A549 (cell line): ENCODE measurements around the gene RAP1GAP2. TPM values are rescaled to one million over a fixed set of nuclear protein-coding genes. Genes with fewer than 3 reads are reported as not detected.

Source experiments
- ATAC-seq, 2 experiments: fragments of 200-7000 bp in 1 of 2; fragments of >200 bp in 1 of 2; cut with Nextera tagmentation in 1 of 2; cut with Tn5 transposase in 1 of 2; 3 replicates each; pipeline versions ENCODE4 v1.8.0 to v1.9.1; 2018 to 2020; ENCODE audit warnings: mild to moderate bottlenecking in 1 of 2, moderate library complexity in 1 of 2
- CTCF ChIA-PET: fragments of 300-600 bp; sonication (Branson Sonifier 250); formaldehyde crosslinking; extraction: SDS; loops from one replicate; lab custom pipeline; 2021; ENCODE audit warnings: antibody characterized with exemption, inconsistent platforms; lab: Yijun Ruan, JAX
- POLR2A ChIA-PET: fragments of 350-600 bp; formaldehyde crosslinking; extraction: SDS; loops from one replicate; lab custom pipeline; 2021; ENCODE audit warnings: antibody characterized with exemption, inconsistent platforms; lab: Yijun Ruan, JAX
- DNase-seq, 2 experiments: peaks; one replicate each; pipeline versions ENCODE4 v3.0.0 to v3.0.0-alpha.2; 2011 to 2016; ENCODE audit warnings: low read depth in 1 of 2, low spot score in 1 of 2
- FAIRE-seq: peaks from 2 replicates; lab custom pipeline; 2011; peaks lifted over from hg19 to GRCh38; lab: Jason Lieb, UNC
- H3K27ac ChIP-seq, 2 experiments: fragments of >200 bp; sonication (Bioruptor Twin); formaldehyde crosslinking; 3 replicates each; pipeline ENCODE4 v1.5.1; 2016 to 2017
- H3K4me1 ChIP-seq: fragments of >200 bp; sonication (Bioruptor Twin); formaldehyde crosslinking; 3 replicates; pipeline ENCODE4 v1.6.1; 2016
- H3K4me2 ChIP-seq: fragments of >200 bp; sonication (Bioruptor Twin); formaldehyde crosslinking; 3 replicates; pipeline ENCODE4 v1.6.1; 2016
- H3K4me3 ChIP-seq: fragments of >200 bp; sonication (Bioruptor Twin); formaldehyde crosslinking; 3 replicates; pipeline ENCODE4 v1.5.1; 2016
- H3K9me3 ChIP-seq: fragments of >200 bp; sonication (Bioruptor Twin); formaldehyde crosslinking; 3 replicates; pipeline ENCODE4 v1.6.1; 2016
- BHLHE40 ChIP-seq: IDR thresholded peaks from 2 replicates; pipeline ENCODE4 v1.6.1; 2012; ENCODE audit warnings: low read depth, low read length, inconsistent platforms
- CBX2 ChIP-seq: fragments of 200-600 bp; sonication (generic); IDR thresholded peaks from 2 replicates; pipeline ENCODE4 v1.6.1; 2016; ENCODE audit warnings: low read depth, mild to moderate bottlenecking, borderline replicate concordance
- CHD2 ChIP-seq: fragments of 150-350 bp; IDR thresholded peaks from 2 replicates; pipeline ENCODE4 v1.6.1; 2014; ENCODE audit warnings: low read length; ENCODE audit not compliant: partially characterized antibody
- EHF ChIP-seq: fragments of 250-450 bp; sonication (Bioruptor Pico); IDR thresholded peaks from 2 replicates; pipeline ENCODE4 v1.5.0; 2020; ENCODE audit warnings: mild to moderate bottlenecking
- FOSB ChIP-seq: fragments of 250-450 bp; sonication (Bioruptor Pico); IDR thresholded peaks from 2 replicates; pipeline ENCODE4 v1.5.0; 2020; ENCODE audit warnings: mild to moderate bottlenecking, moderate library complexity
- FOXS1 ChIP-seq: fragments of 250-450 bp; sonication (Bioruptor Pico); IDR thresholded peaks from 2 replicates; pipeline ENCODE4 v1.5.0; 2020; ENCODE audit warnings: mild to moderate bottlenecking, moderate library complexity
- HOXB13 ChIP-seq: fragments of 250-450 bp; sonication (Bioruptor Pico); IDR thresholded peaks from 2 replicates; pipeline ENCODE4 v1.5.0; 2020; ENCODE audit warnings: low read depth, mild to moderate bottlenecking, moderate library complexity
- JUN ChIP-seq, 2 experiments: fragments of >200 bp; sonication (Bioruptor Twin); formaldehyde crosslinking; IDR thresholded peaks; 2 replicates in 1 of 2; 3 replicates in 1 of 2; pipeline ENCODE4 v1.6.1; 2016 to 2017
- MAFK ChIP-seq: fragments of 450-650 bp; IDR thresholded peaks from 2 replicates; pipeline ENCODE4 v1.6.1; 2014; ENCODE audit not compliant: partially characterized antibody
- MAZ ChIP-seq: fragments of 150-350 bp; IDR thresholded peaks from 2 replicates; pipeline ENCODE4 v1.6.1; 2014; ENCODE audit warnings: antibody characterized with exemption, low read depth, low read length, borderline replicate concordance
- NPAS2 ChIP-seq: fragments of 250-450 bp; sonication (Bioruptor Pico); IDR thresholded peaks from 2 replicates; pipeline ENCODE4 v1.8.0; 2022; ENCODE audit warnings: mild to moderate bottlenecking, moderate library complexity, borderline replicate concordance
- PHF8 ChIP-seq: fragments of 200-600 bp; sonication (generic); IDR thresholded peaks from 2 replicates; pipeline ENCODE4 v1.6.1; 2016; ENCODE audit warnings: low read depth, mild to moderate bottlenecking, antibody characterized with exemption, moderate library complexity, borderline replicate concordance
- POLR2A ChIP-seq: IDR thresholded peaks from 2 replicates; pipeline ENCODE4 v1.6.1; 2012; ENCODE audit warnings: mild to moderate bottlenecking, low read length
- POLR2AphosphoS2 ChIP-seq: conservative IDR thresholded peaks from 2 replicates; pipeline ENCODE4 v1.6.1; 2012; ENCODE audit warnings: low read length, improper control_type of control experiment, inconsistent platforms
- RAD21 ChIP-seq, 2 experiments: fragments of >200 bp in 1 of 2; sonication (Bioruptor Twin) in 1 of 2; formaldehyde crosslinking in 1 of 2; IDR thresholded peaks in 1 of 2; conservative IDR thresholded peaks in 1 of 2; 2 replicates in 1 of 2; 3 replicates in 1 of 2; pipeline ENCODE4 v1.6.1; 2012 to 2018; ENCODE audit warnings: inconsistent platforms in 1 of 2
- RARB ChIP-seq: fragments of 250-450 bp; sonication (Bioruptor Pico); IDR thresholded peaks from 2 replicates; pipeline ENCODE4 v1.8.0; 2021; ENCODE audit warnings: mild to moderate bottlenecking, moderate library complexity
- RCOR1 ChIP-seq: fragments of 150-350 bp; IDR thresholded peaks from 2 replicates; pipeline ENCODE4 v1.6.1; 2014; ENCODE audit warnings: antibody characterized with exemption, low read length, low read depth
- RFX5 ChIP-seq: fragments of 450-650 bp; IDR thresholded peaks from 2 replicates; pipeline ENCODE4 v1.7.1; 2014; ENCODE audit warnings: antibody characterized with exemption, mild to moderate bottlenecking, moderate library complexity
- RNF2 ChIP-seq: fragments of 200-600 bp; sonication (generic); IDR thresholded peaks from 2 replicates; pipeline ENCODE4 v1.6.1; 2016; ENCODE audit warnings: low read depth, mild to moderate bottlenecking, antibody characterized with exemption, moderate library complexity, borderline replicate concordance
- SMC3 ChIP-seq: fragments of >200 bp; sonication (Bioruptor Twin); formaldehyde crosslinking; IDR thresholded peaks from 3 replicates; pipeline ENCODE4 v1.6.1; 2018; ENCODE audit warnings: inconsistent platforms
- SREBF2 ChIP-seq: fragments of 450-650 bp; IDR thresholded peaks from 2 replicates; pipeline ENCODE4 v1.6.1; 2014; ENCODE audit warnings: mild to moderate bottlenecking, moderate library complexity
- TFCP2L1 ChIP-seq: fragments of 250-450 bp; sonication (Bioruptor Pico); IDR thresholded peaks from 2 replicates; pipeline ENCODE4 v1.5.0; 2021; ENCODE audit warnings: mild to moderate bottlenecking
- ZC3H11A ChIP-seq: fragments of 450-650 bp; IDR thresholded peaks from 2 replicates; pipeline ENCODE4 v1.6.1; 2014; ENCODE audit warnings: antibody characterized with exemption, mild to moderate bottlenecking
- WGBS: methylation state at CpG from one replicate; pipeline ENCODE4 v1.1.6; 2017; ENCODE audit errors: missing lambda C conversion rate; 5-methylcytosine and 5-hydroxymethylcytosine counted together
- polyA plus RNA-seq, 4 experiments: library from polyadenylated mRNA; depleted of rRNA in 3 of 4; stranded (reverse); fragments of >200 nt; fragmentation: RNase III in 1 of 4; extraction: RNeasy Plus Mini Kit Qiagen cat#74134 plus additional on column Dnase treatment in 1 of 4; gene quantifications; 2 replicates in 3 of 4; 3 replicates in 1 of 4; pipeline ENCODE4 v1.2.3, GENCODE V29; 2011 to 2017
- TF ChIP-seq, protein P1 (sequence below): fragments of >200 bp; sonication (Bioruptor Twin); formaldehyde crosslinking; IDR thresholded peaks from 2 replicates; pipeline ENCODE4 v1.6.1; 2016
- TF ChIP-seq, protein P2 (sequence below): IDR thresholded peaks from 2 replicates; pipeline ENCODE4 v1.6.1; 2012; ENCODE audit warnings: low read depth, borderline replicate concordance
- TF ChIP-seq, protein P3 (sequence below): IDR thresholded peaks from 2 replicates; pipeline ENCODE4 v1.6.1; 2012
- TF ChIP-seq, protein P4 (sequence below): fragments of 200-600 bp; sonication (generic); IDR thresholded peaks from 2 replicates; pipeline ENCODE4 v1.6.1; 2016; ENCODE audit warnings: antibody characterized with exemption, mild to moderate bottlenecking, moderate library complexity
- TF ChIP-seq, protein P5 (sequence below): fragments of >200 bp; sonication (Bioruptor Twin); formaldehyde crosslinking; IDR thresholded peaks from 3 replicates; pipeline ENCODE4 v1.5.1; 2016

RAP1GAP2 gene
- polyA plus RNA-seq, 2 of the 4 experiments (the other 2 are of a cell fraction), result 8.3 to 20.8 TPM

DNA sequence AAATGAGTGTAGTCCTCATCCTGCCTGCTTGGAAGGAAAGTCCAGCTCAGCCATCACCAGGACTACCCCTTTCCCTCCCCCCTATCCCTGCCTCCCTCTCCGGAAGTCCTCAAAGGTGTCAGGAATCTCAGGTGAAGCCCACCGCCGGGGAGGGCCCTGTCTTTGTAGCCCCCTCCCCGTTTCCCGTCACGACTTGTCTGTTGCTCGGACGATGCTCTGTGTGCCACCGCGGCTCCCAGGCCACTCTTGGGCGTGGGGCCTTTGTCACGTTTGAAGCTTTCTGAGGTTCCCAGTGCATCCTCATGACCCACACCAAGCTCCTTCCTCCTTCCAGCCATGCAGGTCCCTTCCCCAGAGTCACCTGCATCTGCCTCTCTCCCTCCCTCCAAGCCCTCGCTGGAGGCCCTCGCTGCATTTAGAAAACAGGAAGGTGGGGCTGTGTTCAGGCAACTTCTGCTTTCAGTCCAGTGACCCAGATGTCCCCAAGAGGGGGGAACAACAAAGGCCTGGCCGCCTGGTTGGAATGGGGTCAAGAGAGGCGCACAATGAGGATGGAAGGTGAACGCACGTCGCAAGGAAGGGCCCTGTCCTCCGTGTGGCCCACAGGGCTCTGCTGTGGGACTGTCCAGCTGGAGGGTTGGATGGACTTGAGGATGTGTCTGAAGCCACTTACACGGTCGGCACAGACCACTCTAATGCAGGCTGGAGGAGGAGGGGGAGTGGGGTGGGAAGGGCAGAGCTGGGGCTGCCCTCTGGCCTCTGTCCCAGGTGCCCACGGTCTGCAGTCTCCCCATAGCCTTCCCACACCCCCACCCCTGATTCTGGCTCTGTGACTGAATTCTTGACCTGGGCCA is 207.3 kb downstream of the RAP1GAP2 start:
- Histone ChIP-seq H3K4me3 (peak overlapping the region; percentile 2; the same call in 1 of the 3 replicates), H3K27ac (peak overlapping the region; percentile 91), H3K4me1 (peaks cover 46% of the 10 kb centered on the region), H3K9me3 (no peaks in the 10 kb centered on the region), H3K4me2 (peak overlapping the region; percentile 78)
- no peak for DNase-seq
- no peak for TF ChIP-seq FOSB (CRISPR knock-in tag)
- TF ChIP-seq FOXS1, result no peak
- no peak for TF ChIP-seq CBX2
- TF ChIP-seq HOXB13 (CRISPR knock-in tag), result no peak
- no peak for TF ChIP-seq PHF8
- no peak for TF ChIP-seq SREBF2
- TF ChIP-seq, protein P1, sequence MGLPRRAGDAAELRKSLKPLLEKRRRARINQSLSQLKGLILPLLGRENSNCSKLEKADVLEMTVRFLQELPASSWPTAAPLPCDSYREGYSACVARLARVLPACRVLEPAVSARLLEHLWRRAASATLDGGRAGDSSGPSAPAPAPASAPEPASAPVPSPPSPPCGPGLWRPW, result no peak
- TF ChIP-seq RFX5, result no peak
- TF ChIP-seq, protein P2, sequence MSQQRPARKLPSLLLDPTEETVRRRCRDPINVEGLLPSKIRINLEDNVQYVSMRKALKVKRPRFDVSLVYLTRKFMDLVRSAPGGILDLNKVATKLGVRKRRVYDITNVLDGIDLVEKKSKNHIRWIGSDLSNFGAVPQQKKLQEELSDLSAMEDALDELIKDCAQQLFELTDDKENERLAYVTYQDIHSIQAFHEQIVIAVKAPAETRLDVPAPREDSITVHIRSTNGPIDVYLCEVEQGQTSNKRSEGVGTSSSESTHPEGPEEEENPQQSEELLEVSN, result no peak
- no peak for TF ChIP-seq NPAS2 (CRISPR knock-in tag)
- no peak for TF ChIP-seq EHF (CRISPR knock-in tag)
- no peak for TF ChIP-seq MAFK
- TF ChIP-seq, protein P3, sequence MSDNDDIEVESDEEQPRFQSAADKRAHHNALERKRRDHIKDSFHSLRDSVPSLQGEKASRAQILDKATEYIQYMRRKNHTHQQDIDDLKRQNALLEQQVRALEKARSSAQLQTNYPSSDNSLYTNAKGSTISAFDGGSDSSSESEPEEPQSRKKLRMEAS, result no peak
- TF ChIP-seq RCOR1, result no peak
- TF ChIP-seq, protein P4, sequence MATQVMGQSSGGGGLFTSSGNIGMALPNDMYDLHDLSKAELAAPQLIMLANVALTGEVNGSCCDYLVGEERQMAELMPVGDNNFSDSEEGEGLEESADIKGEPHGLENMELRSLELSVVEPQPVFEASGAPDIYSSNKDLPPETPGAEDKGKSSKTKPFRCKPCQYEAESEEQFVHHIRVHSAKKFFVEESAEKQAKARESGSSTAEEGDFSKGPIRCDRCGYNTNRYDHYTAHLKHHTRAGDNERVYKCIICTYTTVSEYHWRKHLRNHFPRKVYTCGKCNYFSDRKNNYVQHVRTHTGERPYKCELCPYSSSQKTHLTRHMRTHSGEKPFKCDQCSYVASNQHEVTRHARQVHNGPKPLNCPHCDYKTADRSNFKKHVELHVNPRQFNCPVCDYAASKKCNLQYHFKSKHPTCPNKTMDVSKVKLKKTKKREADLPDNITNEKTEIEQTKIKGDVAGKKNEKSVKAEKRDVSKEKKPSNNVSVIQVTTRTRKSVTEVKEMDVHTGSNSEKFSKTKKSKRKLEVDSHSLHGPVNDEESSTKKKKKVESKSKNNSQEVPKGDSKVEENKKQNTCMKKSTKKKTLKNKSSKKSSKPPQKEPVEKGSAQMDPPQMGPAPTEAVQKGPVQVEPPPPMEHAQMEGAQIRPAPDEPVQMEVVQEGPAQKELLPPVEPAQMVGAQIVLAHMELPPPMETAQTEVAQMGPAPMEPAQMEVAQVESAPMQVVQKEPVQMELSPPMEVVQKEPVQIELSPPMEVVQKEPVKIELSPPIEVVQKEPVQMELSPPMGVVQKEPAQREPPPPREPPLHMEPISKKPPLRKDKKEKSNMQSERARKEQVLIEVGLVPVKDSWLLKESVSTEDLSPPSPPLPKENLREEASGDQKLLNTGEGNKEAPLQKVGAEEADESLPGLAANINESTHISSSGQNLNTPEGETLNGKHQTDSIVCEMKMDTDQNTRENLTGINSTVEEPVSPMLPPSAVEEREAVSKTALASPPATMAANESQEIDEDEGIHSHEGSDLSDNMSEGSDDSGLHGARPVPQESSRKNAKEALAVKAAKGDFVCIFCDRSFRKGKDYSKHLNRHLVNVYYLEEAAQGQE, result no peak
- ChIA-PET POLR2A (interaction anchor here (0.9 to 1.1 kb wide), 3 partner anchors 9 to 149 kb away, joined by 3 to 4 read pairs (median 3); no protein-coding TSS in a partner anchor), CTCF (interaction anchor here (0.6 to 22.4 kb wide), 16 partner anchors 9 to 173 kb away, joined by 3 to 550 read pairs (median 4); no protein-coding TSS in a partner anchor)
- WGBS, result 80% methylated on average over 23 of the region's 23 CpGs
- peak; percentile 42 to 68 for ATAC-seq
- no peak for FAIRE-seq

DNA sequence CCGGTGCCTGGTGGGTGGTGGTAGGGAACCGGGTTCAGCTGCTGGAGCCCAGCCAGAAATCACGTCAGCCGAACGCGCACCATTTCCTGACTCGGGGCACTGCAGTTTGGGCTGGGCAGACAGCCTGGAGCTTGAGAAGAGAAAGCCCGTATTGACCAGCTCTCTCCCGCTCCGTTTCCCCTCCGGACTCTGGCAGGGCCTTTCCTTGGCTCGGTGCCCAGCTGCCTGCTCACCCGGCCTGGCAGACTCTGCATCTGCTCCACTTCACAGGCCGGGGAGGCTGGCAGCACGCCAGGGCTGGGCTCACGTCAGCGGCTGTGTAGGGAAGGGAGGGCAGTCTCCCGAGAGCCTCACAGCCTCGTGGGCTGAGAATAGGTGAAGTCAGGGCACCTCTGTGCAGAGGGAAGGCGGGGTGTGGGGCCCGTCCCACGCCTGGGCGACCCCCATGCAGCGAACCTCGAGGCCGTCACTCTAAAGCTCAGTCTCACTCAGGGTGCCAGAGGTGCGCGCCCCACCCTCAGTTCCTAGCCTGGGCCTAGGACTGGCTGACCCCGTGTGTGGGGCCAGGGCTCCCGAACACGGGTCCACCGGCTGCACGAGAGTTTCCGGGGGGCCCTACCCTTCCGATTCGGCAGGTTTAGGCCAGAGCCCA is 208.0 kb downstream of the RAP1GAP2 start:
- CTCF ChIA-PET, result interaction anchor here (0.6 to 22.4 kb wide), 16 partner anchors 9 to 174 kb away, joined by 3 to 550 read pairs (median 4); no protein-coding TSS in a partner anchor
- Histone ChIP-seq H3K4me2 (peak overlapping the region; percentile 78), H3K4me3 (no peak overlapping the region), H3K4me1 (peaks cover 40% of the 10 kb centered on the region), H3K9me3 (no peaks in the 10 kb centered on the region), H3K27ac (peak overlapping the region; percentile 91)
- peak; percentile 98 for DNase-seq
- peak; percentile 81 for FAIRE-seq
- POLR2A ChIA-PET, result interaction anchor here (0.9 to 1.1 kb wide), 3 partner anchors 8 to 150 kb away, joined by 3 to 4 read pairs (median 3); no protein-coding TSS in a partner anchor
- WGBS, result 2% methylated on average over 29 of the region's 36 CpGs
- peak; percentile 91 to 92 for ATAC-seq
- TF ChIP-seq ZC3H11A (0 out of 2 replicates have a peak, but pooled peaks have one; percentile 2), SMC3 (peak; percentile 51), TFCP2L1 (CRISPR knock-in tag) (peak; percentile 91), CHD2 (no peak), HOXB13 (CRISPR knock-in tag) (peak; percentile 96), POLR2A (no peak), POLR2AphosphoS2 (no peak), RARB (0 out of 2 replicates have a peak, but pooled peaks have one; percentile 15), RCOR1 (no peak), RAD21 (conservative IDR thresholded peaks at IDR 0.05 in 1 of 2, IDR thresholded peaks at IDR 0.05 in 1 of 2) (peak; percentile 13 to 46; a peak in 4 of 5 replicates), MAZ (no peak), SREBF2 (no peak), JUN (IDR thresholded peaks at IDR 0.05) (peak in 1 of 2 experiments; percentile 76; a peak in 3 of 5 replicates), BHLHE40 (no peak), RNF2 (no peak)
- TF ChIP-seq, protein P5, sequence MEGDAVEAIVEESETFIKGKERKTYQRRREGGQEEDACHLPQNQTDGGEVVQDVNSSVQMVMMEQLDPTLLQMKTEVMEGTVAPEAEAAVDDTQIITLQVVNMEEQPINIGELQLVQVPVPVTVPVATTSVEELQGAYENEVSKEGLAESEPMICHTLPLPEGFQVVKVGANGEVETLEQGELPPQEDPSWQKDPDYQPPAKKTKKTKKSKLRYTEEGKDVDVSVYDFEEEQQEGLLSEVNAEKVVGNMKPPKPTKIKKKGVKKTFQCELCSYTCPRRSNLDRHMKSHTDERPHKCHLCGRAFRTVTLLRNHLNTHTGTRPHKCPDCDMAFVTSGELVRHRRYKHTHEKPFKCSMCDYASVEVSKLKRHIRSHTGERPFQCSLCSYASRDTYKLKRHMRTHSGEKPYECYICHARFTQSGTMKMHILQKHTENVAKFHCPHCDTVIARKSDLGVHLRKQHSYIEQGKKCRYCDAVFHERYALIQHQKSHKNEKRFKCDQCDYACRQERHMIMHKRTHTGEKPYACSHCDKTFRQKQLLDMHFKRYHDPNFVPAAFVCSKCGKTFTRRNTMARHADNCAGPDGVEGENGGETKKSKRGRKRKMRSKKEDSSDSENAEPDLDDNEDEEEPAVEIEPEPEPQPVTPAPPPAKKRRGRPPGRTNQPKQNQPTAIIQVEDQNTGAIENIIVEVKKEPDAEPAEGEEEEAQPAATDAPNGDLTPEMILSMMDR, result no peak
- TF ChIP-seq, protein P3, result peak; percentile 94
